T-helper 2 cell treated with Interferon-gamma antibody and Interleukin-4, amounts not matched to agents 100 ng/mL and 5 ng/mL, for 36 hours (primary cell): Measurements from ENCODE around the gene CCDC146. TPM values are rescaled to one million over a fixed set of nuclear protein-coding genes. Genes with fewer than 3 reads are reported as not detected.
"Not testable (repeated sequence)": the region's sequence is repeated elsewhere in the genome, so short reads cannot be mapped to it uniquely, and the experiment has no call there.

ENCODE experiments used
- intact Hi-C: fragments of 100-400 bp; cut with micrococcal nuclease; formaldehyde crosslinking; loops from one replicate; pipeline ENCODE4 v1.15.1; 2023
- total RNA-seq: library from RNA; stranded (reverse); gene quantifications from 2 replicates; pipeline ENCODE4 v1.2.3, GENCODE V29; 2022

The CCDC146 gene
- total RNA-seq, 1 donor from 2014 or later = 7.8 TPM

DNA sequence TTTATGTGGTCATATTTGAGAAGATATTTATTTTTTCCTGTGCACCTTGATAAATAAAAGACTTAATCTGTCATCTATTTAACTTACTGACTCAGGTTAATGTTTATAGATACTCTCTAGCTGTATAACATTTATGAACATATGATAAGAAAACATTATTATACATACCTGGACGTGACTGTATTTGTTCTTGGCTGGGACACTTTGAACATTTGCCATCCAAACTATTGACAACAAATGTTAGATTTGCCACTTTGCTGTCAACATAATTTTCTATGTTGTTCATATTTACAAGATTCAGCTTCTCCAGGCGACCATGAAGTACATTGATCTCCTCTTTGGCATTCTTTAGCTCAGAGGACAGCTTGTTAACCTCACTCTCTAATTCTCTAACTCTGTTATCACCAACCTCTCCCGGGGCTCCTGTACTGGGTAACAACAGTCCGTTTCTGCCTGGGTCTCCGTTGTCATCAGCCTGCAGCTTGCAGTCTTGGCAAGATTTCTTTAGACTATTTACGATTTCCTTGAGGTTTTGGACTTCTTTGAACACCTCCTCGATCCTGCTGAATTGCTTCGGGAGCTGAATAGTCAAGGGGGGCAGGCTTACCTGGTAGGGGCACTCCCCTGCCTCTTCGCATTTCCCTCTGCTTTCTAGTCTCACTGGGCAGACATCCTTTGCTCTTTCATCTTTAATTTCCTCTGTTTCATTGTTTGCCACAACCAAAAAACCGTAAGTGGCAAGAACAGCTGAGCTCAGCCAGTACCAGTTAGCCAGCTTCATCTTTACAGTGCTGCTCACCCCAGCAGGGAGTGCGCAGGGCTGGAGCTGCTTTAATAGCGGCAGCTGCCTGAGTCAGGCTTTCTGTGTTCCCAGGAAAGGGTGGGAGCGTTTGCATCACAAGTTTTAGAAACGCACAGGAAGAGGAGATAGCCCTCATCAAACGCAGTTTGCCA is 76.9 kb downstream of the CCDC146 start, which contains the start of gene FGL2:
Gene FGL2 (minus strand): TSS at position 807 of the 954 bp plus-strand sequence. CDS start 26 bp downstream, at position 781.
- intact Hi-C loops = no loop called here

- intact Hi-C loops = loop anchor here (2.0 kb wide), 1 partner anchor 46 kb away; no protein-coding TSS in a partner anchor
Measured at GRCh38 chr7:77200542-77200941, 78.1 kb downstream of the CCDC146 start.

DNA sequence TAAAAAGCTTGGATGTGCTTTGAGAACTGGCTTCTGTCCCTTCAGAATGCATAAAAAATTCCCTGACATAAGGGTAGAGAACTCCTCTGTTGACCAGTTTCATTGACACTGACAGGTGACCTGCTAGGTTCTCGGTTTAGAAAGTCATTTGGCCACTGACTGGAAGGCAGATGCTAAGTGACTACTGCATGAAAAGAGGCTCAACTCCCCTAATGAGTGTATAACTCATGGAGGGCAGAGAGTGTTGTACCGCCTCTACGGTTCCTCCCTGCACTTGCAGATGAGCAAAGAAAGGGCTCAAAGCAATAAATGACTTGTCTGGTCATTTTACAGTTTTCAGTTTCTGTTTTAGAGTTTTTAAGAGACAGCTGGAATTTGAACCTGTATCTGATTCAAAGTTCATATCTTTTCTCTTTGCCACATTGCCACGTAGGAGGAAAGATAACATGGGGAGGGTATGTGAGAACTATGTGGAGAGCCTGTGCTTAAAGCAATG is 80.1 kb downstream of the CCDC146 start:
- intact Hi-C loops = no loop called here

DNA sequence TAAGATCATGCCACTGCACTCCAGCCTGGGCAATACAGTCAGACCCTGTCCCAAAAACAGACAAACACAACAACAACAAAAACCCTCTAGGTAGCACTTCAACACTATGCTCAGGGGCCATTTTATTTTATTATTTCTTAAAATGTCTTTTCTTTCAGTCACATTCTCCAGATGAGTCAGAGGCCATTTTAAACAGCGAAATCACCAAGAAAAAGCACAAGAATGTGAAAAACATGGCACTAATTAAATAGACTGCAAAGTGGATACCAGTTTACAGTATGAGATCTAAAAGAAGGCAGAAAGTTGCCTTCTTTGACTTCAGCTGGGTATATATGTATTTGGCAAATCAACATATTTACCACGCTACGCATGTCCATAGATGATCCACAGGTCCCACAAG is 83.3 kb downstream of the CCDC146 start:
- intact Hi-C loops = no loop called here

- intact Hi-C loops = no loop called here
Measured at GRCh38 chr7:77208416-77208815, 86.0 kb downstream of the CCDC146 start.

DNA sequence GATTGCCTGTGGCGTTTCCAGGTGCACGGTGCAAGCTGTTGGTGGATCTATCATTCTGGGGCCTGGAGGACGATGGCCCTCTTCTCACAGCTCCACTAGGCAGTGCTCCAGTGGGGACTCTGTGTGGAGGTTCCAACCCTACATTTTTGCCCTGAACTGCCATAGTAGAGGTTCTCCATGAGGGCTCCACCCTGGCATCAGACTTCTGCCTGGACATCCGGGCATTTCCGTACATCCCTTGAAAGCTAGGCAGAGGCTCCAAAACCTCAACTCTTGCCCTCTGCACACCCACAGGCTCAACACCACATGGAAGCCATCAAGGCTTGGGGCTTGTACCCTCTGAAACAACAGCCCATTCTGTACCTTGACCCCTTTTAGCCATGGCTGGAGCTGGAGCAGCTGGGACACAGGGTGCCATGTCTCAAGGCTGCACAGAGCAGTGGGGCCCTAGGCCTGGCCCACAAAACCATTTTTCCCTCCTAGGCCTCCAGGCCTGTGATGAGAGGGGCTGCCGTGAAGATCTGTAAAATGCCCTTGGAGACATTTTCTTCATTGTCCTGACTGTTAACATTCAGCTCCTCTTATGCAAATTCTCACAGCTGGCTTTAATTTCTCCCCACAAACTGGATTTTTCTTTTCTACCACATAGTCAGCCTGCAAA is 87.2 kb downstream of the CCDC146 start:
- intact Hi-C loops = no loop called here

- intact Hi-C loops = no loop called here
Measured at GRCh38 chr7:77216181-77216845, 93.9 kb downstream of the CCDC146 start.

DNA sequence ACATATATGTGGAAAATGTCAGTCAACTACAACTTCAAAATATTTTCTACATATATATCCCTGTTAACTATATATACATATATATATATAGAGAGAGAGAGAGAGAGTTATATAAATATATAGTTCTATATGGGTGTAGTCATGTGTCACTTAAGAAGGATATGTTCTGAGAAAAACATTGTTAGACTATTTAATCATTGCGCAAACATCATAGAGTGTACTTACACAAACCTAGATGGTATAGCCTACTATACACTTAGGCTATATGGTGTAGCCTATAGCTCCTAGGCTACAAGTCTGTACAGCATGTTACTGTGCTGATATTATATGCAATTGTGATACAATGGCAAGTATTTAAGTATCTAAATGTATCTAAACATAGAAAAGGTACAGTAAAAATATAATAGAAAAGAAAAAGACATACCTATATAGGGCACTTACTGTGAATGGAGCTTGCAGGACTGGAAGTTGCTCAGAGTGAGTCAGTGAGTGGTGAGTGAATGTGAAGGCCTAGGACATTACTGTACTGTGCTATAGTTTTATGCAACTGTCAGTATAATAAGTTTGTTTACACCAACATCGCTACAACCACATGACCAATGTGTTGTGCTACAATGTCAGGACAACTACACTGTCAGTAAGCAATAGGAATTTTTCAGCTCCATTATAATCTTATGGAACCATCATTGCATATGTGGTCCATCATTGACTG is 95.2 kb downstream of the CCDC146 start:
- intact Hi-C loops = no loop called here

- intact Hi-C loops = not testable (repeated sequence)
Measured at GRCh38 chr7:77219701-77220331, 97.4 kb downstream of the CCDC146 start.

GRCh38 chr7:77222065-77222464 is 99.7 kb downstream of the CCDC146 start:
- intact Hi-C loops = no loop called here

GRCh38 chr7:77222819-77223218 is 100.4 kb downstream of the CCDC146 start:
- intact Hi-C loops = no loop called here

- intact Hi-C loops = no loop called here
Measured at GRCh38 chr7:77223261-77223660, 100.8 kb downstream of the CCDC146 start.

GRCh38 chr7:77226357-77226839 is 104.0 kb downstream of the CCDC146 start:
- intact Hi-C loops = no loop called here

GRCh38 chr7:77228795-77229194 is 106.4 kb downstream of the CCDC146 start:
- intact Hi-C loops = not testable (repeated sequence)

- intact Hi-C loops = no loop called here
Measured at GRCh38 chr7:77232467-77232866, 110.1 kb downstream of the CCDC146 start.

DNA sequence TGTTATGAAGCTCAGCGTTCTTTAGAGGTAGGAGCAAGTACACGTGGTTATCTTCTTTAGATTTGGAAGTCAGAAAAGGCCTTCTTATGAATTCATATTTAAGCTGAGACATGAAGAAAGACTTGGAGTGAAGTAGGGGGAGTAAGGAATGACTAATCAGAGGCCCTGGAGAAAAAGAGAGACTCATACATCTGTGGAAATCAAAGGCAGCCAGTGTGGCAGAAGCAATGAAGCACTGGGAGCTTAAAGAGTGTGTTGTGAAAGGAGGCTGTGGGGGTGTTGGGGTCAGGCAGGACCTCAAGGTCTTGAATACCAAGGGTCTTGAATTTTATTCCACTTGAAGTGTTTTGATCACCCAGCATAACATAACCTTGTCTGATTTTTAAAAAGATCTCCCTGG is 112.9 kb downstream of the CCDC146 start:
- intact Hi-C loops = no loop called here

DNA sequence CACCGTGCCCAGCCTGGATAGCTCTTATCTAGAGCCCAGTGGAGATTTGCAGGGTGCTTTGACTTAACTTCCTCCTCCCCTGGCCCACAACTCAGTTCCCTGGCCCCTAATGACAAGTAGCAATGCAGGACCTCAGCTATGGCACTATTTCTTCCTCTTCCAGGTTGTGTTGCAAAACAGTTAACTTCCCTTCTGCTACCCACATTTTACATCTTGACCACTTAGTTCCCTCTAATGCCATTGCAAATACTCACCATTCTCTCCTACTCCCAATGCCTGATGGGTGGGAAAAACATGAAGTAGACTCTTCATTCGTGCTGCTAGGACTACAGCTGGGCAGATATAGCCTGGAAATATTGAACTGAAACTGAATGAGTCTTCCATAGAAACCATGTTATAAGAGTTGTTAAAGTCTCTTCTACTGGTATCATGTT is 116.3 kb downstream of the CCDC146 start:
- intact Hi-C loops = no loop called here

- intact Hi-C loops = no loop called here
Measured at GRCh38 chr7:77239471-77239870, 117.1 kb downstream of the CCDC146 start.

- intact Hi-C loops = no loop called here
Measured at GRCh38 chr7:77242068-77242467, 119.7 kb downstream of the CCDC146 start.

GRCh38 chr7:77242554-77242953 is 120.1 kb downstream of the CCDC146 start:
- intact Hi-C loops = no loop called here
